ENCODE data around the gene LIPG. TPM values are rescaled to one million over a fixed set of nuclear protein-coding genes. Genes with fewer than 3 reads are reported as not detected.

The LIPG gene
- total and polyA plus RNA-seq, 8 donors: 8.8 to 47.1 (median 14.7) TPM

DNA sequence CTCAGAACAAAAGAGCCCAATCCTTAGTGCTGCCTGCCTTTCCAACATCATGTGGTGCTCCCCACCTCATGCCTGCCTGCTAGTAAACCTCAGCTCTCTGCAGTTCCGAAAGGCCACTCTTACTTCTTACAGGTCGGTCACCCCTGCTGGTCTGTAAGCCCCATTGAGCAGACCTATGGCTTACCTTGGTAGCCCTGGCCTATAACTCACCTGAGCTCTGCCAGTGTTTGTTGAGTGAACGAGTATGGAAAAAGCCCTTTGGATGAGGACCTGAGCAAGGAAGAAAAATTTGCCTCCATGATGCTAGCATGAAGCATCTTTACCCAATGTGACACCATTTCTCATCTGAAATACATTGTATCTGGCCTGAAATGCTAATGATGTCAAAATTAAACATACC lies 83.3 kb downstream of the LIPG start:
- intact Hi-C loops (cut with DNase I): no loop called here
- ATAC-seq (no peak), DNase-seq (no peak)
- Histone ChIP-seq H3K27ac (peak overlapping the region in 1 of 2 donors; percentile 33), H3K4me1 (peaks cover 0 to 8% of the 10 kb centered on the region in 2 donors), H3K36me3 (no peaks in the 10 kb centered on the region), H3K27me3 (no peaks in the 10 kb centered on the region), H3K4me3 (no peak overlapping the region), H3K9me3 (no peaks in the 10 kb centered on the region)
- TF ChIP-seq, protein P1, sequence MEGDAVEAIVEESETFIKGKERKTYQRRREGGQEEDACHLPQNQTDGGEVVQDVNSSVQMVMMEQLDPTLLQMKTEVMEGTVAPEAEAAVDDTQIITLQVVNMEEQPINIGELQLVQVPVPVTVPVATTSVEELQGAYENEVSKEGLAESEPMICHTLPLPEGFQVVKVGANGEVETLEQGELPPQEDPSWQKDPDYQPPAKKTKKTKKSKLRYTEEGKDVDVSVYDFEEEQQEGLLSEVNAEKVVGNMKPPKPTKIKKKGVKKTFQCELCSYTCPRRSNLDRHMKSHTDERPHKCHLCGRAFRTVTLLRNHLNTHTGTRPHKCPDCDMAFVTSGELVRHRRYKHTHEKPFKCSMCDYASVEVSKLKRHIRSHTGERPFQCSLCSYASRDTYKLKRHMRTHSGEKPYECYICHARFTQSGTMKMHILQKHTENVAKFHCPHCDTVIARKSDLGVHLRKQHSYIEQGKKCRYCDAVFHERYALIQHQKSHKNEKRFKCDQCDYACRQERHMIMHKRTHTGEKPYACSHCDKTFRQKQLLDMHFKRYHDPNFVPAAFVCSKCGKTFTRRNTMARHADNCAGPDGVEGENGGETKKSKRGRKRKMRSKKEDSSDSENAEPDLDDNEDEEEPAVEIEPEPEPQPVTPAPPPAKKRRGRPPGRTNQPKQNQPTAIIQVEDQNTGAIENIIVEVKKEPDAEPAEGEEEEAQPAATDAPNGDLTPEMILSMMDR (IDR thresholded peaks at IDR 0.05): no peak

DNA sequence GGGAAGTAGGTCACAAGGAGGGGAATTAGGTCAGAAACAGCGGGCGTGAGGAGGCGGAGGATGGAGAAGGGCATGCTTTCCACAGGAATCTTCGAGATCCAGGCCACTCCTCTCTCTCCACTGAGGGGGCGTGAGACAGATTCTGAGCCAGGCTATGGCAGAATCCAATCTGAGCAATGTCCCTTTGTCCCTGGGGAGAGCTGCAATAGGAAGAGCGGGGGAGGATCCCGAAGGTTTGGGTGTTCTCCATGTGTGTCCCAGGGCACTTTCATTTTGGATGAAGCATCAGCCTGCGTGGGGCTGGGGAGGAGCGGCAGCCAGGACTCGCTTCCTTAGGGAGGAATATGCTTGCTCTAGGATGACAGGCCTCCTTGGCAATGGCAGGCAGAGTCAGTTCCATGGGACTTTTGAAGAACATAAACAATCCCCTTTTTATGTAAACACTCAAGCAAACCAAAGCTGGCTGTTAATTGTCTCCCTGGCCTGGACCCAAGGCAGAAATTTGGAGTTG lies 84.0 kb downstream of the LIPG start:
- Histone ChIP-seq H3K27me3 (no peaks in the 10 kb centered on the region), H3K36me3 (no peaks in the 10 kb centered on the region), H3K27ac (peak overlapping the region; percentile 33 to 65), H3K9me3 (no peaks in the 10 kb centered on the region), H3K4me1 (peaks cover 0 to 8% of the 10 kb centered on the region in 2 donors), H3K4me3 (no peak overlapping the region)
- TF ChIP-seq, protein P1 (IDR thresholded peaks at IDR 0.05): no peak
- ATAC-seq (peak; percentile 57), DNase-seq (peak in 2 of 4 donors; percentile 74 to 82)
- intact Hi-C loops (cut with DNase I): no loop called here

DNA sequence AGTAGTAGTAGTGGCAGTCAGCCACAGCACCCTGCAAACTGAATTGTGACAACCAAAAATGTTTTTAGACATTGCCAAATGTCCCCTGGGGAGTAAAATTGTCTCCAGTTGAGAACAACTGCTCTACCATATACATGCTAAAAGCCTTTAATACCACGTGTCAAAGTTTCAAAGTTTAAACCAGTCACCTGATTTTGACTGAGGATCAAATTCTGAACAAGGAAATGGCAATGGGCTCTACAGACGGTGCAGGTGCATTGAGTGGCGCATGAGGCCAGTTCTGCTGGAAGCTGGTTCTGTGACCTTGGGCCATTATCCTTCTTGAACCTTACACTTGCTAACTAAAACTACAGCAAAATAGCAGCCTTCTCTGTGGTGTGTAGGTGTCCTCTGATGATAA lies 85.0 kb downstream of the LIPG start:
- Histone ChIP-seq H3K4me3 (no peak overlapping the region), H3K4me1 (peaks cover 0 to 8% of the 10 kb centered on the region in 2 donors), H3K27ac (no peak overlapping the region), H3K36me3 (no peaks in the 10 kb centered on the region), H3K27me3 (no peaks in the 10 kb centered on the region), H3K9me3 (no peaks in the 10 kb centered on the region)
- TF ChIP-seq, protein P1 (IDR thresholded peaks at IDR 0.05): no peak
- ATAC-seq (no peak), DNase-seq (no peak)
- intact Hi-C loops (cut with DNase I): no loop called here

DNA sequence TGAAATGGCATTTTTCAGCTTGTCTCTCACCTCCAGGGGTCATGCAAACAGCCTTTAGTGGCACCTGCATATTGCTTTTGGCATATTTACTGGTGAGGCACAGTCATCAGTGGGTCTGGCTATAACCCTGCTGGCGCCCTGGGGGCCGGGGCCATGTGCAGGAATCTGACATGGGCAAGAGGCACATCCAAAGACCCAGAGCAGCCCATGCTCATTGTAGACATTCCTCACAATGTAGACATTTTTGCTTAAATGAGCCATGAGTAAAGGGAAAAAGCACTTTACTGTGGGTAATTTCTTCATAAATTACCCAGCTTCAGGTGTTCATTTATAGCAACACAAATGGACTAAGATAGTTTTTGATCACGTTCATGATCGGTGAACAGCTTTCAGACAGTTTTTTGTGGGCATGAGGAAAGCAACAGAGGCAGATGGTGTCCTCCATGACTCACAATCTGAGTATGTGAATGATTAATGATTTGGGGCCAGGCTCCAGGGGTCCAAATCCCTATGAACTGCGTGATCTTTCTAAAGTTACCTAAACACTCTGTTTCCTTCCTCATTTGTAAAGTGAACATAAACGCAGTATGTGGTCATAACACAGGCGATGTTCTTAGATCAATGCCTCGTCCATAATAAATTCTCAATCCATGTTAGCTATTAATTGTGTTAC lies 85.8 kb downstream of the LIPG start:
- Histone ChIP-seq H3K4me1 (peaks cover 0 to 8% of the 10 kb centered on the region in 2 donors), H3K27ac (no peak overlapping the region), H3K27me3 (no peaks in the 10 kb centered on the region), H3K4me3 (no peak overlapping the region), H3K36me3 (no peaks in the 10 kb centered on the region), H3K9me3 (no peaks in the 10 kb centered on the region)
- ATAC-seq (no peak), DNase-seq (no peak)
- intact Hi-C loops (cut with DNase I): no loop called here
- TF ChIP-seq, protein P1 (IDR thresholded peaks at IDR 0.05): no peak

DNA sequence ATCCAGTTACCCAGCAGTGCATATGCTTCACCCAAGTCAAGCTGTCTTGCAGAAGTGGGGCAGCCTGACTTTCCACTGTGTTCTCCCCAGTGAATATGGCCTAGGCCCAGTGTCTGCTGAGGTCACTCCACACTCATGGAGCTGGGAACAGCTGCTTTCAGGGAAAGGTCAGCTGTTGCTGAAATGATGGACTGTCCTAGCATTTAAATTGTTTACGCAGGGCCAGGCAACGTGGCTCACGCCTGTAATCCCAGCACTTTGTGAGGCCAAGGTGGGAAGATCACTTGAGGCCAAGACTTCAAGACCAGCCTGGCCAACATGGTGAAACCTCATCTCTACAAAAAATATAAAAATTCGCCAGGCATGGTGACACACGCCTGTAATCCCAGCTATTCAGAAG lies 86.5 kb downstream of the LIPG start:
- TF ChIP-seq, protein P1 (IDR thresholded peaks at IDR 0.05): no peak
- DNase-seq (no peak), ATAC-seq (peak; percentile 11)
- H3K27ac ChIP-seq: no peak overlapping the region
- no peak overlapping the region for H3K4me3 ChIP-seq
- intact Hi-C loops (cut with DNase I): no loop called here
- H3K4me1 ChIP-seq: peaks cover 0 to 8% of the 10 kb centered on the region in 2 donors
- no peaks in the 10 kb centered on the region for H3K27me3 ChIP-seq
- H3K9me3 ChIP-seq: no peaks in the 10 kb centered on the region
- no peaks in the 10 kb centered on the region for H3K36me3 ChIP-seq

Other genes starting within 250 kb of the LIPG start
- 10 to 100 TPM; 55.0 to 64.2 TPM for gene DYM, start 101.4 kb upstream of the LIPG start, total RNA-seq
- 10 to 100 TPM; 40.2 to 50.8 (median 46.8) TPM for gene DYM, start 101.4 kb upstream of the LIPG start, polyA plus RNA-seq (ENCODE audit: insufficient read length in 6 of 6)
- 10 to 100 TPM; 65.2 to 78.6 TPM for gene C18orf32, start 74.8 kb upstream of the LIPG start, total RNA-seq
- 10 to 100 TPM; 22.3 to 26.7 (median 25.0) TPM for gene C18orf32, start 74.8 kb upstream of the LIPG start, polyA plus RNA-seq (ENCODE audit: insufficient read length in 6 of 6)
- gene RPL17, start 69.6 kb upstream of the LIPG start, total RNA-seq: 1,000 to 10,000 TPM; 1,308 to 1,365 TPM
- gene RPL17, start 69.6 kb upstream of the LIPG start, polyA plus RNA-seq (ENCODE audit: insufficient read length in 6 of 6): 1,000 to 10,000 TPM; 2,577 to 3,211 (median 2,932) TPM

All from left lung (tissue), 10 donors.